Liver (tissue), 9 donors: ENCODE measurements around the gene PCDHA8. TPM values are rescaled to one million over a fixed set of nuclear protein-coding genes. Genes with fewer than 3 reads are reported as not detected.
A peak's percentile ranks its signal among the peaks of the same experiment; 100 is the strongest.

Source experiments
- DNase-seq: peaks from one replicate; pipeline ENCODE4 v3.0.0-alpha.2; 2017; ENCODE audit warnings: low spot score
- H3K27ac ChIP-seq, 2 donors: one replicate each; pipeline ENCODE4 v1.7.0; 2013; ENCODE audit warnings: inconsistent platforms in 2 of 2, low read length in 2 of 2, control low read depth in 1 of 2, low read depth in 1 of 2, mild to moderate bottlenecking in 1 of 2
- H3K27me3 ChIP-seq, 4 donors: one replicate each; pipeline versions ENCODE4 v1.6.1 to v1.7.0; 2013; ENCODE audit warnings: low read length in 3 of 4, inconsistent platforms in 1 of 4, mild to moderate bottlenecking in 1 of 4, moderate library complexity in 1 of 4; ENCODE audit not compliant: control insufficient read depth in 4 of 4, insufficient read depth in 4 of 4
- H3K36me3 ChIP-seq, 4 donors: one replicate each; pipeline versions ENCODE4 v1.6.1 to v1.7.0; 2013; ENCODE audit warnings: low read length in 3 of 4, mild to moderate bottlenecking in 3 of 4, low read depth in 1 of 4, moderate library complexity in 1 of 4; ENCODE audit not compliant: control insufficient read depth in 4 of 4, insufficient read depth in 3 of 4
- H3K4me1 ChIP-seq, 4 donors: one replicate each; pipeline versions ENCODE4 v1.6.1 to v1.7.0; 2013; ENCODE audit warnings: low read length in 3 of 4, mild to moderate bottlenecking in 3 of 4, moderate library complexity in 1 of 4; ENCODE audit not compliant: control insufficient read depth in 4 of 4, insufficient read depth in 4 of 4
- H3K4me3 ChIP-seq, 3 donors: one replicate each; pipeline versions ENCODE4 v1.6.1 to v1.7.0; 2013; ENCODE audit warnings: low read length in 3 of 3, control low read depth in 1 of 3, low read depth in 1 of 3, mild to moderate bottlenecking in 1 of 3
- H3K9ac ChIP-seq, 2 donors: one replicate each; pipeline ENCODE4 v1.7.0; 2013; ENCODE audit warnings: low read length in 2 of 2, mild to moderate bottlenecking in 2 of 2, moderate library complexity in 2 of 2, control low read depth in 1 of 2, low read depth in 1 of 2
- H3K9me3 ChIP-seq, 4 donors: one replicate each; pipeline versions ENCODE4 v1.6.1 to v1.7.0; 2013; ENCODE audit warnings: low read length in 3 of 4; ENCODE audit not compliant: control insufficient read depth in 4 of 4
- ATF3 ChIP-seq: IDR thresholded peaks from 2 replicates; pipeline ENCODE4 v1.6.1; 2016; ENCODE audit warnings: antibody characterized with exemption
- CTCF ChIP-seq: fragments of 150-350 bp; IDR thresholded peaks from 2 replicates; pipeline ENCODE4 v1.5.1; 2017; ENCODE audit warnings: improper control_type of control experiment, low read depth, low read length; ENCODE audit not compliant: missing input control
- EGR1 ChIP-seq, 2 donors: IDR thresholded peaks; 2 replicates each; pipeline ENCODE4 v1.6.1; 2016 to 2018; ENCODE audit warnings: antibody characterized with exemption in 2 of 2, low read depth in 2 of 2
- FOXA2 ChIP-seq: IDR thresholded peaks from 2 replicates; pipeline ENCODE4 v1.6.1; 2016; ENCODE audit warnings: antibody characterized with exemption
- GABPA ChIP-seq, 2 donors: IDR thresholded peaks in 1 of 2; conservative IDR thresholded peaks in 1 of 2; 2 replicates each; pipeline ENCODE4 v1.6.1; 2016; ENCODE audit warnings: antibody characterized with exemption in 2 of 2, mild to moderate bottlenecking in 1 of 2, moderate library complexity in 1 of 2
- HNF4A ChIP-seq, 2 donors: conservative IDR thresholded peaks; 2 replicates each; pipeline ENCODE4 v1.6.1; 2016; ENCODE audit warnings: antibody characterized with exemption in 2 of 2, mild to moderate bottlenecking in 2 of 2
- HNF4G ChIP-seq: IDR thresholded peaks from 2 replicates; pipeline ENCODE4 v1.6.1; 2016; ENCODE audit warnings: antibody characterized with exemption
- MAX ChIP-seq: IDR thresholded peaks from 2 replicates; pipeline ENCODE4 v1.6.1; 2016; ENCODE audit warnings: antibody characterized with exemption
- RAD21 ChIP-seq, 2 donors: IDR thresholded peaks; 2 replicates each; pipeline ENCODE4 v1.6.1; 2016; ENCODE audit warnings: antibody characterized with exemption in 2 of 2, mild to moderate bottlenecking in 2 of 2
- RXRA ChIP-seq, 2 donors: IDR thresholded peaks; 2 replicates each; pipeline ENCODE4 v1.6.1; 2017 to 2018; ENCODE audit warnings: antibody characterized with exemption in 2 of 2, mild to moderate bottlenecking in 1 of 2
- SP1 ChIP-seq: IDR thresholded peaks from 2 replicates; pipeline ENCODE4 v1.6.1; 2018; ENCODE audit warnings: antibody characterized with exemption, mild to moderate bottlenecking
- TAF1 ChIP-seq: conservative IDR thresholded peaks from 2 replicates; pipeline ENCODE4 v1.6.1; 2016; ENCODE audit warnings: antibody characterized with exemption, mild to moderate bottlenecking
- YY1 ChIP-seq: IDR thresholded peaks from 2 replicates; pipeline ENCODE4 v1.6.1; 2016; ENCODE audit warnings: antibody characterized with exemption, mild to moderate bottlenecking
- WGBS: extraction: QIAGEN DNeasy Blood & Tissue Kit; methylation state at CpG from one replicate; pipeline ENCODE4 v1.1.7; 2013; 5-methylcytosine and 5-hydroxymethylcytosine counted together
- polyA plus RNA-seq, 2 donors: library from polyadenylated mRNA; stranded (reverse) in 1 of 2; unstranded in 1 of 2; fragments of 200-250 nt in 1 of 2; fragments of >200 nt in 1 of 2; fragmentation: Nextera tagmentation in 1 of 2; extraction: Ambion mirVana in 1 of 2; gene quantifications; one replicate each; pipeline versions ENCODE4 v1.2.1 to v1.2.3, GENCODE V29; 2013 to 2015
- total RNA-seq, 2 donors: library from RNA; depleted of rRNA; stranded (reverse); fragments of >200 nt; gene quantifications; one replicate each; pipeline ENCODE4 v1.2.3, GENCODE V29; 2014
- TF ChIP-seq, protein P1 (sequence below): IDR thresholded peaks from 2 replicates; pipeline ENCODE4 v1.6.1; 2016; ENCODE audit warnings: antibody characterized with exemption, mild to moderate bottlenecking
- TF ChIP-seq, protein P2 (sequence below): IDR thresholded peaks from 2 replicates; pipeline ENCODE4 v1.6.1; 2016; ENCODE audit warnings: antibody characterized with exemption
- donor health status: healthy.
- donor health status: healthy.
- donor health status: healthy.
- donor health status: healthy.
- donor health status: healthy.

The PCDHA8 gene
- total and polyA plus RNA-seq, 4 donors, result under 0.01 TPM; not detected in 3

DNA sequence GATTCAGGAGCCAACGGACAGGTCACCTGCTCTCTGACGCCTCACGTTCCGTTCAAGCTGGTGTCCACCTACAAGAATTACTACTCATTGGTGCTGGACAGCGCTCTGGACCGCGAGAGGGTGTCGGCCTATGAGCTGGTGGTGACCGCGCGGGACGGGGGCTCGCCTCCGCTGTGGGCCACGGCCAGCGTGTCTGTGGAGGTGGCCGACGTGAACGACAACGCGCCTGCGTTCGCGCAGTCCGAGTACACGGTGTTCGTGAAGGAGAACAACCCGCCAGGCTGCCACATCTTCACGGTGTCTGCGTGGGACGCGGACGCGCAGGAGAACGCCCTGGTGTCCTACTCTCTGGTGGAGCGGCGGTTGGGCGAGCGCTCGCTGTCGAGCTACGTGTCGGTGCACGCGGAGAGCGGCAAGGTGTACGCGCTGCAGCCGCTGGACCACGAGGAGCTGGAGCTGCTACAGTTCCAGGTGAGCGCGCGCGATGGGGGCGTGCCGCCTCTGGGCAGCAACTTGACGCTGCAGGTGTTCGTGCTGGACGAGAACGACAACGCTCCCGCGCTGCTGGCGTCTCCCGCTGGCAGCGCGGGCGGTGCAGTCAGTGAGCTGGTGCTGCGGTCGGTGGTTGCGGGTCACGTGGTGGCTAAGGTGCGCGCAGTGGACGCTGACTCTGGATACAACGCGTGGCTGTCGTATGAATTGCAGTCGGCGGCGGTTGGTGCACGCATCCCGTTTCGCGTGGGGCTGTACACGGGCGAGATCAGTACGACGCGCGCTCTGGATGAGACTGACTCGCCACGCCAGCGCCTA, 16.4 kb downstream of the PCDHA8 start:
- no peak overlapping the region for H3K9ac ChIP-seq
- H3K4me1 ChIP-seq, result no peaks in the 10 kb centered on the region
- DNase-seq, result no peak
- TF ChIP-seq MAX (no peak), TAF1 (no peak), EGR1 (IDR thresholded peaks at IDR 0.05; ENCODE audit: low read depth in 2 of 2) (no peak), RAD21 (IDR thresholded peaks at IDR 0.05) (no peak), CTCF (no peak), RXRA (IDR thresholded peaks at IDR 0.05) (no peak), ATF3 (no peak), YY1 (no peak), HNF4A (conservative IDR thresholded peaks at IDR 0.05) (no peak), GABPA (IDR thresholded peaks at IDR 0.05 in 1 of 2, conservative IDR thresholded peaks at IDR 0.05 in 1 of 2) (no peak), SP1 (no peak)
- TF ChIP-seq, protein P1, sequence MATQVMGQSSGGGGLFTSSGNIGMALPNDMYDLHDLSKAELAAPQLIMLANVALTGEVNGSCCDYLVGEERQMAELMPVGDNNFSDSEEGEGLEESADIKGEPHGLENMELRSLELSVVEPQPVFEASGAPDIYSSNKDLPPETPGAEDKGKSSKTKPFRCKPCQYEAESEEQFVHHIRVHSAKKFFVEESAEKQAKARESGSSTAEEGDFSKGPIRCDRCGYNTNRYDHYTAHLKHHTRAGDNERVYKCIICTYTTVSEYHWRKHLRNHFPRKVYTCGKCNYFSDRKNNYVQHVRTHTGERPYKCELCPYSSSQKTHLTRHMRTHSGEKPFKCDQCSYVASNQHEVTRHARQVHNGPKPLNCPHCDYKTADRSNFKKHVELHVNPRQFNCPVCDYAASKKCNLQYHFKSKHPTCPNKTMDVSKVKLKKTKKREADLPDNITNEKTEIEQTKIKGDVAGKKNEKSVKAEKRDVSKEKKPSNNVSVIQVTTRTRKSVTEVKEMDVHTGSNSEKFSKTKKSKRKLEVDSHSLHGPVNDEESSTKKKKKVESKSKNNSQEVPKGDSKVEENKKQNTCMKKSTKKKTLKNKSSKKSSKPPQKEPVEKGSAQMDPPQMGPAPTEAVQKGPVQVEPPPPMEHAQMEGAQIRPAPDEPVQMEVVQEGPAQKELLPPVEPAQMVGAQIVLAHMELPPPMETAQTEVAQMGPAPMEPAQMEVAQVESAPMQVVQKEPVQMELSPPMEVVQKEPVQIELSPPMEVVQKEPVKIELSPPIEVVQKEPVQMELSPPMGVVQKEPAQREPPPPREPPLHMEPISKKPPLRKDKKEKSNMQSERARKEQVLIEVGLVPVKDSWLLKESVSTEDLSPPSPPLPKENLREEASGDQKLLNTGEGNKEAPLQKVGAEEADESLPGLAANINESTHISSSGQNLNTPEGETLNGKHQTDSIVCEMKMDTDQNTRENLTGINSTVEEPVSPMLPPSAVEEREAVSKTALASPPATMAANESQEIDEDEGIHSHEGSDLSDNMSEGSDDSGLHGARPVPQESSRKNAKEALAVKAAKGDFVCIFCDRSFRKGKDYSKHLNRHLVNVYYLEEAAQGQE, result no peak
- H3K36me3 ChIP-seq, result peaks cover 0 to 4% (median 0%) of the 10 kb centered on the region in 4 donors
- H3K27ac ChIP-seq, result no peak overlapping the region
- peaks cover 18 to 33% (median 29%) of the 10 kb centered on the region in 4 donors for H3K9me3 ChIP-seq
- H3K4me3 ChIP-seq, result peak overlapping the region in 1 of 3 donors; percentile 30
- H3K27me3 ChIP-seq, result peaks cover 0 to 12% (median 4%) of the 10 kb centered on the region in 4 donors
- WGBS, result 51% methylated on average over 94 of the region's 94 CpGs

GRCh38 chr5:140857987-140858240, 16.9 kb downstream of the PCDHA8 start:
- peaks cover 0 to 12% (median 4%) of the 10 kb centered on the region in 4 donors for H3K27me3 ChIP-seq
- H3K9me3 ChIP-seq, result peaks cover 23 to 37% (median 35%) of the 10 kb centered on the region in 4 donors
- no peaks in the 10 kb centered on the region for H3K4me1 ChIP-seq
- 63% methylated on average over 22 of the region's 22 CpGs for WGBS
- no peak for DNase-seq
- H3K36me3 ChIP-seq, result peaks cover 0 to 4% (median 0%) of the 10 kb centered on the region in 4 donors
- H3K27ac ChIP-seq, result no peak overlapping the region
- no peak overlapping the region for H3K9ac ChIP-seq
- peak overlapping the region in 2 of 3 donors; percentile 18 to 30 for H3K4me3 ChIP-seq
- TF ChIP-seq CTCF, result no peak
- TF ChIP-seq SP1, result no peak
- TF ChIP-seq ATF3, result no peak
- TF ChIP-seq TAF1, result no peak
- TF ChIP-seq, protein P2, sequence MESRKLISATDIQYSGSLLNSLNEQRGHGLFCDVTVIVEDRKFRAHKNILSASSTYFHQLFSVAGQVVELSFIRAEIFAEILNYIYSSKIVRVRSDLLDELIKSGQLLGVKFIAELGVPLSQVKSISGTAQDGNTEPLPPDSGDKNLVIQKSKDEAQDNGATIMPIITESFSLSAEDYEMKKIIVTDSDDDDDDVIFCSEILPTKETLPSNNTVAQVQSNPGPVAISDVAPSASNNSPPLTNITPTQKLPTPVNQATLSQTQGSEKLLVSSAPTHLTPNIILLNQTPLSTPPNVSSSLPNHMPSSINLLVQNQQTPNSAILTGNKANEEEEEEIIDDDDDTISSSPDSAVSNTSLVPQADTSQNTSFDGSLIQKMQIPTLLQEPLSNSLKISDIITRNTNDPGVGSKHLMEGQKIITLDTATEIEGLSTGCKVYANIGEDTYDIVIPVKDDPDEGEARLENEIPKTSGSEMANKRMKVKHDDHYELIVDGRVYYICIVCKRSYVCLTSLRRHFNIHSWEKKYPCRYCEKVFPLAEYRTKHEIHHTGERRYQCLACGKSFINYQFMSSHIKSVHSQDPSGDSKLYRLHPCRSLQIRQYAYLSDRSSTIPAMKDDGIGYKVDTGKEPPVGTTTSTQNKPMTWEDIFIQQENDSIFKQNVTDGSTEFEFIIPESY, result no peak
- no peak for TF ChIP-seq HNF4A (conservative IDR thresholded peaks at IDR 0.05)
- TF ChIP-seq, protein P1, result no peak
- no peak for TF ChIP-seq MAX
- TF ChIP-seq HNF4G, result no peak
- no peak for TF ChIP-seq FOXA2
